Skin of body (tissue), 2 donors: ENCODE data around the gene C1D. TPM values are rescaled to one million over a fixed set of nuclear protein-coding genes. Genes with fewer than 3 reads are reported as not detected.
"Not testable (repeated sequence)": the region's sequence is repeated elsewhere in the genome, so short reads cannot be mapped to it uniquely, and the experiment has no call there.

ENCODE experiments used
- DNase-seq: peaks from one replicate; lab custom pipeline; 2025; lab: John Stamatoyannopoulos, UW
- total RNA-seq: library from RNA; depleted of rRNA; stranded (reverse); fragments of >200 nt; gene quantifications from one replicate; pipeline ENCODE4 v1.2.3, GENCODE V29; 2014

Gene C1D, protein sequence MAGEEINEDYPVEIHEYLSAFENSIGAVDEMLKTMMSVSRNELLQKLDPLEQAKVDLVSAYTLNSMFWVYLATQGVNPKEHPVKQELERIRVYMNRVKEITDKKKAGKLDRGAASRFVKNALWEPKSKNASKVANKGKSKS
- total RNA-seq: 22.9 TPM

DNA sequence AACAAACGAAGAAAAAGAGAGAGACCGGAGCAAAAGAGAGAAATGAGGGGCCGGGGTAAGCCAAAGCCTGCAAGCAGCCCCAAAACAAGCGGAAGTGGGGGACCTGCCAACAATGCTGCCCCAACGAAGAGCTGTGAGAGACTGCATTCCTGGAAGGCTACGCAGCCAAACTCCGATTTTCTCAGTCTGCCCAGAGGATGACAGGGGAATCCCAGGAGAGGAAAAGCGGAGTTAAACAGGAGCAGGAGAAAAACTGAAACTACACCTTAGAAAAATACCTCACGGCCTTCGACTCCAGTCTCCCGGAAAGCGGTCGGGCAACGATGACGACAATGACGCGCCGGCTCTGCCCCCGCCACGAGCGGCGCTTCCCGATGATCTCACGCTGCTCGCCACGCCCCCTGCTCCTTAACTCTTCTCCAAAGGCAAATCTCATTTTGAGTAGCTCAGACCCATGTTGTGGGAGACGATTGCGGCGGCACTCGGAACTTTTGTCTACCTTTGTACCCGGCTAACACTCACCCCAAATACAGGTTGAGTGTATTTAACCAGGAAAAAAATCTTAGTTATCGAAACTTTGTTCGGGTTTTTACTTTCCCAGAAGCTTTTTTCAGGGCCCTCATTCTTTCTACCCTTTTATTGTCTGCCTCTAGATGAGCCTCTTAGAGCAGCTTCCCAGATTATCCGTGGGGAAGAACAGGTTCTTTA, at the start of gene C1D:
Gene C1D, minus strand, starts transcription at position 325 of the 708 bp plus-strand sequence. CDS start 15,694 bp downstream, outside the sequence.
- DNase-seq: peak; percentile 96

DNA sequence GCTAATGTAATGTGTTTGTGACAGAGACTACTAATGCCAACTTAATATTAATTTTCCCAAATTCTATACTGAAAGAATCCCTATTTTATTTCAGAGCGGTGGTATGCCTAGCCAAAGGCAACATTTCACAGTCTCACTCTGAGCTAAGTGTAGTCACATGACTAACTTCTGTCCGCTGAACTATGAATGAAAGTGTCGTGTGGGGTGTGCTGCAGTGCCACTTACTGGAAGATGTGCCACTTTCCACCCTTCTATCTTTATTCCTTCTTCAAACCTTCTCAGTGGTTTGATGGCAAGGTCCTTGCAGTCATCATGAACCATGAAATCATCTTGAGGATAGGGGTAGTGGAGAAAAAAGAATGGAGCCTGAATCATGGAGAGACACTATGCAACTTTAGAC, 47.3 kb upstream of the C1D start:
- DNase-seq: no peak

DNA sequence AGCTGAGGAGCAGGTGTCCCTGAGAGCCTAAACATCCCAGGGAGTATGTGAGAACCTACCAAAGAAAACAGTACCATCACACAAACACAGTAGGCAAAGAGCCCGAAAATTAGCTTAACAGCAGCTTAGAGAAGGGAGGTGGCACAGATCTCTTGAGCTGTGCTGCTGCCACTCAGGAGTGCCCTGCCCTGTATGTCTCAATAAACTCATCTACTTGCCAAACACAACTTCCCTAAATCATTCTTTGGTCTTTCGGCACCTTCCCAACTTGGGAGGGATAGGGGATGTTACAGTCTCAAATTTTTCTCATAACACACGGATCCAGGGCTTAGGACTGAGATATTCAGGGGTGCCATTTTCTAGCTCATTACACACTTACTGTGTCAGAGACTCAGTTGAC, 45.3 kb upstream of the C1D start:
- DNase-seq: no peak

DNA sequence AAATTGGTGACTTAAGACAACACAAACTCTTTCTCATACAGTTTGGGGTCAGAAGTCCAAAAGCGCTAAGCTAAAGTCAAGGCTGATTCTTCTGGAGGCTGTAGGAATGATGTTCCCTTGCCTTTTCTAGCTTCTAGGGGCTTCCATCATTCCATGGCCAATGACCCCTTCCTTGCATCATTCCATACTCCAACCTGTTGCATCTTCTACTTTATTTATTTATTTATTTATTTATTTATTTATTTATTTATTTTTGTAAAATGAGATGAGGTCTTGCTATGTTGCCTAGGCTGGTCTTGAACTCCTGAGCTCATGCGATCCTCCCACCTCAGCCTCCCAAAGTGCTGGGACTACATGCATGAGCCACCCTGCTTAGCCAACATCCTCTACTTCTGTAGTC, 44.7 kb upstream of the C1D start:
- no peak for DNase-seq

DNA sequence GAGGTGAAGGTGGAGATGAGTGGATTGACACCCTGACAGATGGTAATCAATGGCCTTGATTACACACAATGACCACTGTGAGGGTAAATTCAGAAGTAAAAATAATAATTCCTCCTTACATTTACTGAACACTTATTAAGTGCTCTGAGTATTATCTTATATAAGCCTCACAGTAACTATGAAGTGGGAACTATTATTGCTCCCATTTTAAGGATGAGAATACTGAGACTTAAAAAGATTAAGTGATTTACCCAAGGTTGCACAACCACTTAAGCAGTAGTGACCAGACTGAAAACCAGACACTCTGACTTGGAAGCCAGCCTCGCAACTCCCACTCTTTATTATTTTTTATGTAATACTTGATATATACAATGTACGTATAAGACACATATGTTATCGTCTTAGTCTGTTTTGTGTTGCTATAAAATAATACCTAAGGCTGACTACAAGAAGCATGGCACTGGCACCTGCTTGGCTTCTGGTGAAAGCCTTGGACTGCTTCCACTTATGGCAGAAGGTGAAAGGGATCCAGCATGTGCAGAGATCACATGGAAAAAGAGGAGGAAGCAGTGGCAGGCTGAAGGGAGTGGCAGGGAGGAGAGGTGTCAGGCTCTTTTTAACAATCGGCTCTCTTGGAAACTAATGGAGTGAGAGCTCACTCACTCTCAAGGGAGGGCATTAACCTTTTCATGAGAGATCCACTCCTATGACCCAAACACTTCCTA, 41.5 kb upstream of the C1D start:
- no peak for DNase-seq

DNA sequence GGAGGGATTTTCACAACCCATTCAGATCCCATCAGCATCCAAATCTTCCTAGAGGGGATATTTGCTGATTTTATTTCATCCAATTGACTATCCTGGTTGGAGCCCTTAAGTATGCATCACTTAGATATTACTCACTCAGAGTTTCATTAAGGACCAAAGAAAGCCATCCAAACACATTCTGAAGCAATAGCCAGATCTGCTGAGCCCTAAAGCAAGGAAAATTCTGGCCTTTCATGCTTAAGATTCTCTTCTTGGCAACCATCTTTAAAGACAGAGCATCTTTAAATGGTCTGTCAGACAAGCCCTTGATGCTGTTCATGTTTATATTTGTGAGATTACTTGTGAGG, 40.9 kb upstream of the C1D start:
- peak; percentile 65 for DNase-seq

DNA sequence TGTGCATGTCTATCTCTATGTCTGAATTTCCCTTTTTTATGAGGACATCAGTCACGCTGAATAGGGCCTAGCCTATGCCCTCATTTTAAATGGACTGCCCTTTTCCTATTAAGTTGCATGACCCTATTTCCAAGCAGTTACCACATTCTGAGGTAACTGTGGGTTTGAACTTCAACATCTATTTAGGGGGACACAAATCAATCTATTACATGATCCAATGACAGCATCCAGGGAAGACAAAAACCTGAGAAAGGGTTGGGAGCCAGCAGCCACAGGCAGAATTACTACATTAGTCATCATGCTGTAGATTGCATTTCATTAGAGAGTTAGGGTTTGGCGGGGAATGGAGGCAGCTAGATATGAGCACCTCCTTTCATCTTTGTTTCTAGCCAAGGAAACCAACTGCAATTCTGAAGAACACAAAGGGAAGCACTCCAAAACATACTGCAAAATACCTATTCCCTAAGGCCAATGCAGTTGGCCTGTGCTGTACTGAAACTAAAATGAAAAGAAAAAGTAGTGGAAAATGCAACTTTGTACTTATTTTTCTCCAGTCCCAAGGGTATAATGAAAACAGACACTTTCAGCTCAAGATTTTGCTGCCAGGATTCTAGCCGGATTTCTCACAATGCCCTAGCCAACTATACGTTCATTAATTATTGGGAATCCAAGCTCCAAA, 40.4 kb upstream of the C1D start:
- peak; percentile 65 for DNase-seq

DNA sequence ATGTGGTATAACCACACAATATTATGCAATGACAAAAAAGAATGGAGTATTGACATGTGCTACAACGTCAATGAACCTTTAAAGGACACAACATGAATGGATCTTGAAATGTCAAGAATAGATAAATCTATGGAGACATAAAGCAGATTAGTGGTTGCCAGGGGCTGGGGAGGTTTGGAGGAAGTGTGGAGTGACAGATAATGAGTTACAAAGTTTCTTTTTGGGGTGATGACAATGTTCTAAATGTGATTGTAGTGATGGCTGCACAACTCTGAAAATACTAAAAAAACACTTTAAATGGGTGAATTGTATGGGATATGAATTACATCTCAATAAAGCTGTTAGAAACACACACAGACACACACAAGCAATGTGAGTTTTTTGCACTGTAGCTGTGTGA, 37.4 kb upstream of the C1D start:
- DNase-seq: no peak

DNA sequence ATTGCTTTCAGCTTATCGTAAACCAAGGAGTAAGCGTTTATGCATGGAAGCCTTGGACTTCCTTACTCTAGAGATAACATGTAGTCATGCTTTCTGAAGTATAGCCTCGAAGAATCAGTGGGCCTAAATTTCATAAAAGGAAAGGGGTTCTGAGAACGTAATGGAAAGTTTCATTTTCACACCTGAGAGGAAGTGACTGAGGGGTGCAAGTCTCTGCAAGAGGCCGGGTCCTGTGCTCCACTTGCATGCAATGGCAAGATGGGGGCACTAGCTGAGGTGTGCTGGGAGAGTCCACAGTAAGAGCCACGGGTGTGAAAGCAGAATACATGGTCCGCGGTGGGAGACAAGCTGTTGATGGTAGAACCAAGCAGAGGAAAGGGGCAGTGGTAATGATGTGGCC, 36.5 kb upstream of the C1D start:
- no peak for DNase-seq

DNA sequence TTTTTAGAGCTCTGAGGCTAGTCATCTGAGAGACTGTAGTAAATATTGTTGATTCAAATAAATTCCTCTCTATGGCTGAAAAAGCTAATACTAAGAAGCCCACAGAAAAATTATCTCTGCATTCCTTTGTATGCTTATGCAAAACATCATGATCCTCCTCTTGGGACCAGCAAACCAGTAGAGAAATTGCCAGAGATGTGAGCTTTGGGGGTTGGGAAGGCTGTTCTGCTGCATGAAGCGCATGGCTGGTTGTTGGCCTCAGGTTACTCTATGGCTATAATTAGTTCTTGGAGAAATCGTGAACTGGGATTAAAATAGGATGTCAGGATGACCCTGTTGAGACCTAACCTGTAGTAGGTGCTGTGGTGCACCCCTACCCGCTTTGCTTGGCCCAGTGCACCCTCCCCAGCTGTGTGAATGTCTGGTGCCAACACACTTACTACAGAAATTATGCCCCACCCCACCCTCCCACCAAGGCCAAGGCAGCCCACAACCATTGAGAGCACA, 35.5 kb upstream of the C1D start:
- no peak for DNase-seq

DNA sequence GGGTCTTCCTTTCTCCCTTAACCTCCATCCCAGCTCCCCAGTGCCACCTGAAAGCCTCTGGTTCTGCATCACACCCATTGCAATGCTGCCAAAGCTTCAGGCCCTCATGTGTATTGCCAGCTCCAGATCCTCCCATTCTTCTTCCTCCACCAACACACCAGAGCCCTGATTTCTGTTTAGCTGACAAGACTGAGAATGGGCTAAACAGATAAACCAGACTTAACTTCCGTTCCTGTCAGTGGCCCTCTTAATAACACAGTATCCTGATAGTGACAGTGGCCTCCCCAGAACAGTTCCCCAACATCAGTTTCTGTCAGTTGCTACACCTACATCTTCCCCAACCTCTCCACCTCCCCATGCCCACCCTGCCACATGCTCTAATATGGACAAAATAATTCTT, 31.3 kb upstream of the C1D start:
- no peak for DNase-seq

DNA sequence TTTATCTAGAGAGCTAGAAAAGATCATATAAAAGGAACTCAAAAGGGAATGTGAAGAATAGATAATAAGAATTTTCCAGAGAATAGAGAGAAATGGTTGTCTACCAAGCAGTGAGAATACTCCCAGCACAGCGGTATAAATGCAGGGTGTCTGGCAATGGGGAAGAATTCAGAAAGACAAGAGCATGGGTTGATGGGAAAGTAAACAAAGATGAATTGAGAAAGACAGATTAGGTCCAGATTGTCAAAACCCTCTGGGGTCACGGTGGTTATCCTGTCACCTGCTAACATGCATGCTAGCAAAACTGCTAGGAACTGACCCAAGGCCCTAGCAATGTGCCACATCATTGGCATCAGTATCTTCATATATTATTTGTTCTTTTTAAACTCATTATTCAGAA, 30.8 kb upstream of the C1D start:
- DNase-seq: no peak

DNA sequence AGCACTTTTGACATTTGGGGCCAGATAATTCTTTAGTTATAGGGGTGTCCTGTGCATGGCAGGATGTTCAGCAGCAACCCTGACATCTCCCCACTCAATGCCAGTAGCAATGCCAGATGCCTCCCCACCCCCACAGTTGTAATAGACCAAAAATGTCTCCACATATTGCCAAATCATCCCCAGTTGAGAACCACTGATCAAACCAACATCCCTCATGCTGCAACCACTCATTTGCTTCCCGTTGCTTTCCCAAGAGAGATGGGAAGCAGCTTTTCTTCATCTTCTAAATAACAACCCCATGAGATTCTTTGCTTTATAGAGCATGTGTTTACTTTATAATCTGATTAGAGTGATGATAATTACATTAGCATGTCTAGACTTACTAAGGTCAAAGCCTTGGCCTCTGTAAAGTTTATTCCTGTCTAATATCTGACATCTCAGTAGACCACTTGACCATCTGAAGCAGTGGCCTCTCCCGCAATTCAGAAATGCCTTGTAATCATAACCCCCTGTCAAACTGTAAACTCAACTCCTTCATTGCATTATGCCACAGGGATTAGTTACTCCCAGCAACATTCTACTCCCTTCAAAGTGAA, 28.7 kb upstream of the C1D start:
- DNase-seq: no peak

DNA sequence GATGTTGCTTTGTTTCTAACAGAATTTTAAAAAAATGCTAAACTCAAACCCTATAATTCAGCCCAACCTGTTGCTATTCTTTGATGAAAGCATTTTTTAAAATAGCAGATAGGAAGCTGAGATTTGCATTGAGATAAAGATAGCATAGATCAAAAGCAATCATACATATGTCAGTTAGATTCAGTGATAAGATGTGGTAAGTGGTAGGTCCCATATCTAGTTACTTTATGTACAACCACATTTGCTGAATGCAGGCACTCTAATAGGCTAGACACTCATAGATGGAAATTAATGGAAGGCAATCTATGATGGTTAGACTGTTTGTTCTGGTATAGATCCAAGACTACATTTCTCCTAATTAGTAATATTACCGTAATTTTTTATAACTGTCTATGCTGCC, 27.2 kb upstream of the C1D start:
- no peak for DNase-seq

DNA sequence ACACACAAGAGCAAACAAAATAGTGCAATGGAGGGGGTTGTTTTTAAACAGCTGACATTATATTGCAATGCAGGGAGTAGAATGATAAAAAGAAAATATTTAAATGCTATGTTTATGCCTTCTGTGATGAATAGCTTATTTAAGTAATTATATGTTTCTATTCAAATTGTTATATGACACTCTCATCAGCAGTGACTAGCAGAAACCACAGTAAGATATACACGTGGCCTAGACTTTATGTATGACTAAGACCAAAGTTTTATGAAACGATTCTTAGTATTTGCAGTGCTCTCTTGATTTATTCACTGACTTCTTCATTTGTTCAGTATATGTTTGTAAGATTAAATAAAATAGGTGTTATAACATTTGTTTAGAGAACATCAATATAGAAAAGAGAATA, 26.1 kb upstream of the C1D start:
- DNase-seq: no peak

DNA sequence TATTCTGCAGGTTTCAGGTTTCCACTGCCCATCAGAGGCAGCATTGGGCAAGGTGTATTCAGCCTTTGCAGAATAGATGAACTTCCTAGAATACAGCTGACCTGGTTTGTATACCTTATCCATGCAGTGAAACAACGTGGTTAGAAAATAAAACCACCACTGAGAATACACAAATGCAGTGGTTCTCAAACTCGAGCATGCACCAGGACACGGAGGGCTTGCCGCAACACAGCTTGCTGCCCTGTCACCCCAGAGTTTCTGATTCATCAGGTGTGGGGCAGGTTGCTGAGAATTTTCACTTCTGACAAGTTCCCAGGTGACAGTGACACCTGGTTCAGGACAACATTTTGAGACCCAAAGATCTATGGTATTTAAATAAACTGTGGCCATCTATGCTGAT, 23.4 kb upstream of the C1D start:
- no peak for DNase-seq

DNA sequence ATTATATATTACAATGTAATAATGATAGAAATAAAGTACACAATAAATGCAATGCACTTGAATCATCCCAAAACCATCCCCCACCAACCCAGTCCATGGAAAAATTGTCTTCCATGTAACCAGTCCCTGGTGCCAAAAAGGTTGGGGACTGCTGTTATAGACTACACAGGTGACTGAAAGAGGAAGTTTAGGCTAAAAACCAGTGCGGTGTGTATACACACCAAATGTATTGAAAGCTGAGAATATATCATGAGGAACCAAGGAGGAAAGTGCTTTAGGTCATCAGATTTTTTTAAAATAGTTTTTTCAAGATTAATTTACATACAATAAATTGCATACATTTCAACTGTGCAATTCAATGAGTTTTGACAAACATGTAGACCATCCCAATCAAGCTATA, 20.5 kb upstream of the C1D start:
- DNase-seq: no peak

DNA sequence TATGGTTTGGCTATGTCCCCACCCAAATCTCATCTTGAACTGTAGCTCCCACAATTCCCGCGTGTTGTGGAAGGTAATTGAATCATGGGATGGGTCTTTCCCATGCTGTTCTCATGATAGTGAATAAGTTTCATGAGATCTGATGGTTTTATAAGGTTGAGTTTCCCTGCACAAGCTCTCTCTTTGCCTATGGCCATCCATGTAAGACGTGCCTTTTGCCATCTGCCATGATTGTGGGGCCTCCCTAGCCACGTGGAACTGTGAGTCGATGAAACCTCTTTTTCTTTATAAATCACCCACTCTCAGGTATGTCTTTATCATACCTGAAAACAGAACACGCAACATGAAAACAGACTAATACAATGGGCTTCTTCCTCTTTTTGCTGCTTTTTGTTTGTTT, 11.2 kb upstream of the C1D start:
- no peak for DNase-seq

DNA sequence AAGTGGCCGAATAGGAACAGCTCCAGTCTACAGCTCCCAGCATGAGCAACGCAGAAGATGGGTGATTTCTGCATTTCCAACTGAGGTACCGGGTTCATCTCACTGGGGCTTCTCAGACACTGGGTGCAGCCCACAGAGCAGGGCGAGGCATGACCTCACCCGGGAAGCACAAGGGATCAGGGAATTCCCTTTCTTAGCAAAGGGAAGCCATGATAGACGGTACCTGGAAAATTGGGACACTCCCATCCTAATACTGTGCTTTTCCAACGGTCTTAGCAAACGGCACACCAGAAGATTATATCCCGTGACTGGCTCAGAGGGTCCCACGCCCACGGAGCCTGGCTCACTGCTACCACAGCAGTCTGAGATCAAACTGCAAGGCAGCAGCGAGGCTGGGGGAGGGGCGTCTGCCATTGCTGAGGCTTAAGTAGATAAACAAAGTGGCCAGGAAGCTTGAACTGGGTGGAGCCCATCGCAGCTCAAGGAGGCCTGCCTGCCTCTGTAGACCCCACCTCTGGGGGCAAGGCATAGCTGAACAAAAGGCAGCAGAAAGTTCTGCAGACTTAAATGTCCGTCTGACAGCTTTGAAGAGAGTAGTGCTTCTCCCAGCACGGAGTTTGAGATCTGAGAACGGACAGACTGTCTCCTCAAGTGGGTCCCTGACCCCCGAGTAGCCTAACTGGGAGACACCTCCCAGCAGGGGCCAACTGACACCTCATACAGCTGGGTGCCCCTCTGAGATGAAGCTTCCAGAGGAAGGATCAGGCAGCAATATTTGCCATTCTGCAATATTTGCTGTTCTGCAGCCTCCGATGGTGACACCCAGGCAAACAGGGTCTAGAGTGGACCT, 1.2 kb upstream of the C1D start:
- DNase-seq: not testable (repeated sequence)

DNA sequence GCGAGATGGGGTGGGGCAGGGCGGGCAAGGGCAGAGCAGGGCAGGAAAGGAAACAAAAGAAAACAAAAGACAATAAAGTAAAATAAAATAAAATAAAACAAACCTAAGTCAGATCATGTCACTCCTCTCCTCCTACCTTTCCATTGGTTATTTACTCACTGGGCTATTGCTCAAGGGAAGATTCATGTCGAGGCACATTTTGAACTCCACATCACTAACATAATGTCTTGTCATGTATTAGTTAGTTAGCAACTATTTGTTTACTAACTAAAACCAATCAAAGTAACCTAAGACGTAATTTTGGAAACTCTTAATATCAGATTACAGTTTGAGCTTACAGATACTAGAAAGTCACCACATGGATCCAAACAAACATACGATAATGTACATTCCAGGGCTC, 2.2 kb downstream of the C1D start:
- no peak for DNase-seq
